Measurements from ENCODE around the gene PITPNC1. TPM values are rescaled to one million over a fixed set of nuclear protein-coding genes. Genes with fewer than 3 reads are reported as not detected.

PITPNC1 gene
- total and polyA plus RNA-seq, 2 of the 13 experiments (the other 11 are each of a cell fraction or from before 2014, with no cell fraction given), result 4.1 to 5.7 TPM

- Histone ChIP-seq H3K9me3 (ENCODE audit: low read length) (no peaks in the 10 kb centered on the region), H3K27me3 (ENCODE audit: control insufficient read depth in 1 of 2, insufficient read depth in 2 of 2, low read length in 2 of 2) (no peaks in the 10 kb centered on the region), H3K4me1 (ENCODE audit: insufficient read depth, low read length) (peaks cover 9% of the 10 kb centered on the region), H3K4me2 (ENCODE audit: low read depth, low read length) (no peak overlapping the region), H3K27ac (ENCODE audit: extremely low read length, insufficient read depth, low read length) (no peak overlapping the region), H3K9ac (ENCODE audit: insufficient read depth, low read depth, low read length) (no peak overlapping the region), H3K36me3 (replicated peaks in 1 of 2; ENCODE audit: control insufficient read depth in 1 of 2, insufficient read depth in 2 of 2, low read length in 2 of 2) (no peaks in the 10 kb centered on the region), H3K79me2 (ENCODE audit: insufficient read depth, low read length) (no peaks in the 10 kb centered on the region), H3K4me3 (replicated peaks in 1 of 3; ENCODE audit: insufficient read depth in 1 of 3, low read depth in 2 of 3, low read length in 3 of 3) (no peak overlapping the region), H4K20me1 (ENCODE audit: insufficient read depth, low read length) (no peaks in the 10 kb centered on the region), H2AFZ (ENCODE audit: low read length) (no peak overlapping the region)
- 82% methylated on average over 2 of the region's 2 CpGs for WGBS (ENCODE audit: low lambda C conversion rate)
- no peak for FAIRE-seq
- no peak for ATAC-seq
- CTCF ChIA-PET (ENCODE audit: low intra/inter-chr PET ratio, low total read pairs), result no interaction called here
- in situ Hi-C loops (cut with HindIII; ENCODE audit: extremely low pct_ligation_motif_present, low pct_unique_long_range_greater_than_20kb), result no loop called here
- DNase-seq (ENCODE audit: low spot score), result no peak
- TF ChIP-seq ESRRA (CRISPR knock-in tag; IDR thresholded peaks at IDR 0.05; ENCODE audit: low read depth) (no peak), HOXA3 (CRISPR knock-in tag; IDR thresholded peaks at IDR 0.05) (no peak), KMT2B (CRISPR knock-in tag; IDR thresholded peaks at IDR 0.05) (no peak), IKZF1 (IDR thresholded peaks at IDR 0.05) (no peak), BORCS8-MEF2B (CRISPR knock-in tag; IDR thresholded peaks at IDR 0.05) (no peak), TFDP1 (CRISPR knock-in tag; IDR thresholded peaks at IDR 0.05; ENCODE audit: borderline replicate concordance) (no peak)
- intact Hi-C loops (cut with micrococcal nuclease; ENCODE audit: unreplicated experiment), result no loop called here
- no TSS peak for BruUV-seq (replicated peaks)
- POLR2A ChIA-PET, result no interaction called here
These were observed 301.3 kb downstream of the PITPNC1 start for GRCh38 chr17:67678414-67678813.

- Histone ChIP-seq H3K79me2 (ENCODE audit: insufficient read depth, low read length) (no peaks in the 10 kb centered on the region), H3K9me3 (ENCODE audit: low read length) (no peaks in the 10 kb centered on the region), H3K27ac (ENCODE audit: extremely low read length, insufficient read depth, low read length) (no peak overlapping the region), H3K4me2 (ENCODE audit: low read depth, low read length) (no peak overlapping the region), H2AFZ (ENCODE audit: low read length) (no peak overlapping the region), H3K9ac (ENCODE audit: insufficient read depth, low read depth, low read length) (no peak overlapping the region), H4K20me1 (ENCODE audit: insufficient read depth, low read length) (no peaks in the 10 kb centered on the region), H3K4me1 (ENCODE audit: insufficient read depth, low read length) (peaks cover 9% of the 10 kb centered on the region), H3K36me3 (replicated peaks in 1 of 2; ENCODE audit: control insufficient read depth in 1 of 2, insufficient read depth in 2 of 2, low read length in 2 of 2) (no peaks in the 10 kb centered on the region), H3K27me3 (ENCODE audit: control insufficient read depth in 1 of 2, insufficient read depth in 2 of 2, low read length in 2 of 2) (no peaks in the 10 kb centered on the region), H3K4me3 (replicated peaks in 1 of 3; ENCODE audit: insufficient read depth in 1 of 3, low read depth in 2 of 3, low read length in 3 of 3) (no peak overlapping the region)
- no TSS peak for BruUV-seq (replicated peaks)
- 93% methylated on average over 2 of the region's 2 CpGs for WGBS (ENCODE audit: low lambda C conversion rate)
- intact Hi-C loops (cut with micrococcal nuclease; ENCODE audit: unreplicated experiment), result no loop called here
- ChIA-PET POLR2A (no interaction called here), CTCF (ENCODE audit: low intra/inter-chr PET ratio, low total read pairs) (no interaction called here)
- in situ Hi-C loops (cut with HindIII; ENCODE audit: extremely low pct_ligation_motif_present, low pct_unique_long_range_greater_than_20kb), result no loop called here
- FAIRE-seq, result no peak
- no peak for ATAC-seq
- no peak for DNase-seq (ENCODE audit: low spot score)
- no peak for TF ChIP-seq PRMT3 (CRISPR knock-in tag; IDR thresholded peaks at IDR 0.05; ENCODE audit: borderline replicate concordance, low read depth)
- no peak for TF ChIP-seq PHF21A (CRISPR knock-in tag; IDR thresholded peaks at IDR 0.05)
- TF ChIP-seq TFE3 (CRISPR knock-in tag; IDR thresholded peaks at IDR 0.05), result no peak
- no peak for TF ChIP-seq ZNF275 (CRISPR knock-in tag; IDR thresholded peaks at IDR 0.05; ENCODE audit: borderline replicate concordance)
- TF ChIP-seq ZNF446 (CRISPR knock-in tag; IDR thresholded peaks at IDR 0.05), result no peak
These were observed 302.1 kb downstream of the PITPNC1 start for GRCh38 chr17:67679225-67679624.
